Endothelial cell (in vitro differentiated cells): ENCODE measurements around the gene PUM2. TPM values are rescaled to one million over a fixed set of nuclear protein-coding genes. Genes with fewer than 3 reads are reported as not detected.
A peak's percentile ranks its signal among the peaks of the same experiment; 100 is the strongest.

Experiments used
- DNase-seq: peaks from one replicate; pipeline ENCODE4 v3.0.0; 2021; ENCODE audit warnings: low spot score
- H3K27ac Mint-ChIP-seq: one replicate; pipeline ENCODE4 v1.8.0; 2021; ENCODE audit warnings: mixed read lengths, inconsistent platforms; ENCODE audit not compliant: unreplicated experiment
- H3K27me3 Mint-ChIP-seq: one replicate; pipeline ENCODE4 v1.8.0; 2021; ENCODE audit warnings: mild to moderate bottlenecking, moderate library complexity, mixed read lengths, inconsistent platforms; ENCODE audit not compliant: unreplicated experiment
- H3K36me3 Mint-ChIP-seq: one replicate; pipeline ENCODE4 v1.8.0; 2021; ENCODE audit warnings: mild to moderate bottlenecking, low read depth, mixed read lengths, inconsistent platforms; ENCODE audit not compliant: unreplicated experiment
- H3K4me1 Mint-ChIP-seq: one replicate; pipeline ENCODE4 v1.8.0; 2021; ENCODE audit warnings: mild to moderate bottlenecking, mixed read lengths, inconsistent platforms; ENCODE audit not compliant: unreplicated experiment
- H3K4me3 Mint-ChIP-seq: one replicate; pipeline ENCODE4 v1.8.0; 2021; ENCODE audit warnings: mild to moderate bottlenecking, mixed read lengths, inconsistent platforms; ENCODE audit not compliant: unreplicated experiment
- H3K9me3 Mint-ChIP-seq: one replicate; pipeline ENCODE4 v1.8.0; 2021; ENCODE audit warnings: mixed read lengths, inconsistent platforms; ENCODE audit not compliant: unreplicated experiment
- CTCF ChIP-seq: fragments of 200-600 bp; sonication (generic); IDR thresholded peaks from one replicate; pipeline ENCODE4 v1.5.0; 2021; ENCODE audit warnings: antibody characterized with exemption; ENCODE audit not compliant: unreplicated experiment
- total RNA-seq: library from RNA; stranded (reverse); fragmentation: NEBNext Ultra II Directional; extraction: Animal tissue kit (Norgen Biotek cat#: 25700); gene quantifications from one replicate; pipeline ENCODE4 v1.2.1, GENCODE V29; 2021; ENCODE audit not compliant: unreplicated experiment

PUM2 gene
- total RNA-seq, 1 donor from 2014 or later, result 75.3 TPM

- Mint-ChIP-seq H3K4me3 (no peak overlapping the region), H3K27ac (peak overlapping the region; percentile 26), H3K9me3 (no peaks in the 10 kb centered on the region), H3K27me3 (peaks cover 7% of the 10 kb centered on the region), H3K4me1 (no peaks in the 10 kb centered on the region), H3K36me3 (peaks cover 11% of the 10 kb centered on the region)
- no peak for DNase-seq
- TF ChIP-seq CTCF, result no peak
These were observed 147.6 kb downstream of the PUM2 start for GRCh38 chr2:20203072-20203471.

- no peak overlapping the region for H3K27ac Mint-ChIP-seq
- TF ChIP-seq CTCF, result no peak
- H3K4me3 Mint-ChIP-seq, result no peak overlapping the region
- no peak for DNase-seq
- no peaks in the 10 kb centered on the region for H3K4me1 Mint-ChIP-seq
- H3K36me3 Mint-ChIP-seq, result peaks cover 11% of the 10 kb centered on the region
- no peaks in the 10 kb centered on the region for H3K9me3 Mint-ChIP-seq
- peaks cover 7% of the 10 kb centered on the region for H3K27me3 Mint-ChIP-seq
These were observed 149.0 kb downstream of the PUM2 start for GRCh38 chr2:20201671-20202070.

GRCh38 chr2:20200697-20201555 lies 149.7 kb downstream of the PUM2 start:
- DNase-seq, result no peak
- Mint-ChIP-seq H3K4me1 (no peaks in the 10 kb centered on the region), H3K27ac (no peak overlapping the region), H3K4me3 (no peak overlapping the region), H3K9me3 (no peaks in the 10 kb centered on the region), H3K36me3 (peaks cover 11% of the 10 kb centered on the region), H3K27me3 (peaks cover 9% of the 10 kb centered on the region)
- no peak for TF ChIP-seq CTCF

- no peak for TF ChIP-seq CTCF
- DNase-seq, result no peak
- H3K4me1 Mint-ChIP-seq, result no peaks in the 10 kb centered on the region
- peaks cover 11% of the 10 kb centered on the region for H3K36me3 Mint-ChIP-seq
- H3K27ac Mint-ChIP-seq, result no peak overlapping the region
- H3K27me3 Mint-ChIP-seq, result peaks cover 9% of the 10 kb centered on the region
- no peak overlapping the region for H3K4me3 Mint-ChIP-seq
- no peaks in the 10 kb centered on the region for H3K9me3 Mint-ChIP-seq
These were observed 150.9 kb downstream of the PUM2 start for GRCh38 chr2:20199633-20200270.
